ENCODE results near the gene MYOG. TPM values are rescaled to one million over a fixed set of nuclear protein-coding genes. Genes with fewer than 3 reads are reported as not detected.

MYOG gene
- total and polyA plus RNA-seq, 2 of the 13 experiments (the other 11 are each of a cell fraction or from before 2014, with no cell fraction given) = not detected

DNA sequence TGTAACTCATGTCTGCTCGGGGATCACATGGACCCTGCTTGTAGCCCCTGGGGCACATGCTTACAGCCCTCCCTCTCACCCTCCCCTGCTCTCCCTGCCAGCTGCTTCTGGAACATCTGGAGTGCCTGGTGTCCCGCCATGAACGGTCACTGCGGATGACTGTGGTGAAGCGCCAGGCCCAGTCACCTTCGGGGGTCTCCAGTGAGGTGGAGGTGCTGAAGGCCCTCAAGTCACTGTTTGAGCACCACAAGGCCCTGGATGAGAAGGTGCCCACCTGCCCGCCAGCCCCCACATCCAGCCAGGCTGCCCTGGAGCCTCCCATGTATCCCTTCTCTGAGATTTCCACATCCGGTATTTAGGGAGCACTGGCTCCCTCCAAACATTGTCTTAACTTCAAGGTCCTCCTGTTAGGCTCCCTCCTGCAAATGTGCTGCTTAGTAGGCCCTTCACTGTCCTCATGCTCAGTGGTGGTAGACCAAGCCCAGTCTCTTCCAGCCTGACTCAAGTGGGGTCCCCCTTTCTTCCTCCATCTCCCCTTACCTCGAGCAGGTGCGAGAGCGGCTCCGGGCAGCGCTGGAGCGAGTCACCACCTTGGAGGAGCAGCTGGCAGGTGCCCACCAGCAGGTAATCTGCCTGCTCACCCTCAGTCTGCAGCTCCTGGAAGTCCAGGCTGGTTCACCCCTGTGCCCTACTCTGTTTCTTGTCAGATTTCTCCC lies 41.8 kb downstream of the MYOG start:
- no peaks in the 10 kb centered on the region for H3K79me2 ChIP-seq (ENCODE audit: insufficient read depth, low read length)
- no peaks in the 10 kb centered on the region for H3K4me1 ChIP-seq (ENCODE audit: insufficient read depth, low read length)
- FAIRE-seq (no peak), DNase-seq (ENCODE audit: low spot score) (no peak), ATAC-seq (no peak)
- WGBS (ENCODE audit: low lambda C conversion rate) = 70% methylated on average over 8 of the region's 14 CpGs
- no peak overlapping the region for H3K4me3 ChIP-seq (replicated peaks in 1 of 3; ENCODE audit: insufficient read depth in 1 of 3, low read depth in 2 of 3, low read length in 3 of 3)
- in situ Hi-C loops (cut with HindIII; ENCODE audit: extremely low pct_ligation_motif_present, low pct_unique_long_range_greater_than_20kb) (no loop called here), intact Hi-C loops (cut with micrococcal nuclease; ENCODE audit: unreplicated experiment) (no loop called here)
- H3K27ac ChIP-seq (ENCODE audit: extremely low read length, insufficient read depth, low read length) = no peak overlapping the region
- TF ChIP-seq ZNF337 (CRISPR knock-in tag; IDR thresholded peaks at IDR 0.05; ENCODE audit: borderline replicate concordance, low read depth) = no peak
- TF ChIP-seq ZNF891 (CRISPR knock-in tag; IDR thresholded peaks at IDR 0.05) = no peak
- no peak for TF ChIP-seq CREM (IDR thresholded peaks at IDR 0.05)
- no peak for TF ChIP-seq CREM (CRISPR knock-in tag; IDR thresholded peaks at IDR 0.05)
- no peak for TF ChIP-seq ZNF749 (CRISPR knock-in tag; IDR thresholded peaks at IDR 0.05; ENCODE audit: borderline replicate concordance)
- no peak for TF ChIP-seq ZNF850 (CRISPR knock-in tag; conservative IDR thresholded peaks at IDR 0.05)
- TF ChIP-seq, protein P1, sequence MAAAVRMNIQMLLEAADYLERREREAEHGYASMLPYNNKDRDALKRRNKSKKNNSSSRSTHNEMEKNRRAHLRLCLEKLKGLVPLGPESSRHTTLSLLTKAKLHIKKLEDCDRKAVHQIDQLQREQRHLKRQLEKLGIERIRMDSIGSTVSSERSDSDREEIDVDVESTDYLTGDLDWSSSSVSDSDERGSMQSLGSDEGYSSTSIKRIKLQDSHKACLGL (CRISPR knock-in tag; IDR thresholded peaks at IDR 0.05) = no peak
- no peak for TF ChIP-seq SNAI1 (CRISPR knock-in tag; IDR thresholded peaks at IDR 0.05; ENCODE audit: borderline replicate concordance)
- TF ChIP-seq, protein P2, sequence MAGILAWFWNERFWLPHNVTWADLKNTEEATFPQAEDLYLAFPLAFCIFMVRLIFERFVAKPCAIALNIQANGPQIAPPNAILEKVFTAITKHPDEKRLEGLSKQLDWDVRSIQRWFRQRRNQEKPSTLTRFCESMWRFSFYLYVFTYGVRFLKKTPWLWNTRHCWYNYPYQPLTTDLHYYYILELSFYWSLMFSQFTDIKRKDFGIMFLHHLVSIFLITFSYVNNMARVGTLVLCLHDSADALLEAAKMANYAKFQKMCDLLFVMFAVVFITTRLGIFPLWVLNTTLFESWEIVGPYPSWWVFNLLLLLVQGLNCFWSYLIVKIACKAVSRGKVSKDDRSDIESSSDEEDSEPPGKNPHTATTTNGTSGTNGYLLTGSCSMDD (CRISPR knock-in tag; IDR thresholded peaks at IDR 0.05) = no peak
- no peak for TF ChIP-seq ZNF879 (CRISPR knock-in tag; IDR thresholded peaks at IDR 0.05)
- no peak for TF ChIP-seq ZNF572 (CRISPR knock-in tag; IDR thresholded peaks at IDR 0.05)
- no peak for TF ChIP-seq KDM2A (CRISPR knock-in tag; IDR thresholded peaks at IDR 0.05; ENCODE audit: borderline replicate concordance, low read depth)
- TF ChIP-seq, protein P3, sequence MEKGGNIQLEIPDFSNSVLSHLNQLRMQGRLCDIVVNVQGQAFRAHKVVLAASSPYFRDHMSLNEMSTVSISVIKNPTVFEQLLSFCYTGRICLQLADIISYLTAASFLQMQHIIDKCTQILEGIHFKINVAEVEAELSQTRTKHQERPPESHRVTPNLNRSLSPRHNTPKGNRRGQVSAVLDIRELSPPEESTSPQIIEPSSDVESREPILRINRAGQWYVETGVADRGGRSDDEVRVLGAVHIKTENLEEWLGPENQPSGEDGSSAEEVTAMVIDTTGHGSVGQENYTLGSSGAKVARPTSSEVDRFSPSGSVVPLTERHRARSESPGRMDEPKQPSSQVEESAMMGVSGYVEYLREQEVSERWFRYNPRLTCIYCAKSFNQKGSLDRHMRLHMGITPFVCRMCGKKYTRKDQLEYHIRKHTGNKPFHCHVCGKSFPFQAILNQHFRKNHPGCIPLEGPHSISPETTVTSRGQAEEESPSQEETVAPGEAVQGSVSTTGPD (CRISPR knock-in tag; IDR thresholded peaks at IDR 0.05) = no peak
- TF ChIP-seq GATA4 (IDR thresholded peaks at IDR 0.05; ENCODE audit: borderline replicate concordance, low read depth) = no peak
- no peak overlapping the region for H2AFZ ChIP-seq (ENCODE audit: low read length)
- no peaks in the 10 kb centered on the region for H3K36me3 ChIP-seq (replicated peaks in 1 of 2; ENCODE audit: control insufficient read depth in 1 of 2, insufficient read depth in 2 of 2, low read length in 2 of 2)
- CTCF ChIA-PET (ENCODE audit: low intra/inter-chr PET ratio, low total read pairs) = no interaction called here
- POLR2A ChIA-PET = no interaction called here
- H3K9me3 ChIP-seq (ENCODE audit: low read length) = no peaks in the 10 kb centered on the region
- no TSS peak for BruUV-seq (replicated peaks)
- no peak overlapping the region for H3K4me2 ChIP-seq (ENCODE audit: low read depth, low read length)
- H3K9ac ChIP-seq (ENCODE audit: insufficient read depth, low read depth, low read length) = no peak overlapping the region
- peaks cover 2% of the 10 kb centered on the region; the same call in 1 of the 2 replicates for H4K20me1 ChIP-seq (ENCODE audit: insufficient read depth, low read length)
- peaks cover 0 to 14% of the 10 kb centered on the region in 2 experiments; a peak in 4 of 5 replicates for H3K27me3 ChIP-seq (ENCODE audit: control insufficient read depth in 1 of 2, insufficient read depth in 2 of 2, low read length in 2 of 2)
